Activated CD8-positive, alpha-beta memory T cell treated with anti-CD3 and anti-CD28 coated beads, Interleukin-2, amount 50 U/mL, for 1 hour (primary cell): ENCODE data around the gene PKDREJ.

ENCODE experiments used
- DNase-seq: peaks from one replicate; pipeline ENCODE4 v3.0.0-alpha.2; 2020; ENCODE audit errors: extremely low read depth

PKDREJ gene

DNA sequence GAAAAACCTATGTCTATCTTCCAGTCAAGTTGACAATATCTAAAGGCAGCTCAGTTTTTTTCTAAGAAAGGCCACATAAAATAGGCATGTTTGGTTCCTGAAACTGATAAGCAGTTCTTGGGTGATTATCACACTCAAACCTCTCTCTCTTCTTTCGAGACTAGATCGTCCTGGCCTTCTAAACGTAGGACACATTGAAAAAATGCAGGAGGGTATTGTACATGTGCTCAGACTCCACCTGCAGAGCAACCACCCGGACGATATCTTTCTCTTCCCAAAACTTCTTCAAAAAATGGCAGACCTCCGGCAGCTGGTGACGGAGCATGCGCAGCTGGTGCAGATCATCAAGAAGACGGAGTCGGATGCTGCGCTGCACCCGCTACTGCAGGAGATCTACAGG is 28.2 kb downstream of the PKDREJ start:
- DNase-seq = no peak

DNA sequence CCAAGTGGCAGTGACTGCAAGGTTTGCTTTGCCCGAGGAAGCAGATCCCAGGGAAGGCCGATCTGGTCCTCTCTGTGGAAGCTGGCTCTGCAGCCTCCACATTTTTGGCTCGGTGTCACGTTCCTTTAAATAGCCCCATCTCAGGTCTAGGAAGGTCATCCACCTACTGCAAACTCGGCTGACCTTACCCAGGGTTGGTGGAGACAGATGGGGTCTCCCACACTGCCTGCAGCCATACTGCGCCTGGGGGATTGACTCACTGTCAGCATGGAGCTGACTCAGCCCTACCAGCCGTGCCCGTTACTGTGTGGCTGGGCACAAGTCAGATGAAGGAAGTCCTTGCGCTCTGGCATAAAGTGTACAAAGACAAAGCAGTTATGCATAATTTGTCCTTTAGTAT is 29.9 kb downstream of the PKDREJ start:
- DNase-seq = no peak

DNA sequence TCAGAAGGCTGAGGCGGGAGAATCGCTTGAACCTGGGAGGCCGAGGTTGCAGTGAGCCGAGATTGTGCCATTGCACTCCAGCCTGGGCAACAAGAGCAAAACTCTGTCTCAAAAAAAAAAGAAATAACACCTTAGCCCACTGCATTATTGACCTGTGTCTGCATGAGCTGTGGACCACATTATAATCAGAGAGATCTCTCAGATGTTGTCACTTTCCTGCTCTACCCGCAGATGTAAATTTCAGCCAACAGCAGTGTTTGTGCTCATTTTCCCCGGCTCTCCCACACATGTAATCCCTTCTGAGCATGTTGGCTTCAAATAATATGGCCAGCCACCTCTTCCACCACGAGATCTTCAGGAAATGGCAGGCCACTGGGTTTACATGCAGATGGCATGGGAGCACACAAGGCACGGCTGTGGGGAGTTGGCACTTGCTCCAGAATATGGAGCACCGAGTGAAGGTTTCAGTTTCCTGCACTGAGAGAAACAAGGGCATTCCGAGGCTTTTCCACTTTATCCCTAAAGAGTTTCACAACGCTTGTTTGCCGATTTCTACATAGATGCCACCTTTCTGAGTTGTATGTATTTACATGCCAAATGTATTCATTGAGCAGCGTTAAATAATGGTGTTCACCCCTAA is 32.8 kb downstream of the PKDREJ start:
- DNase-seq = no peak

DNA sequence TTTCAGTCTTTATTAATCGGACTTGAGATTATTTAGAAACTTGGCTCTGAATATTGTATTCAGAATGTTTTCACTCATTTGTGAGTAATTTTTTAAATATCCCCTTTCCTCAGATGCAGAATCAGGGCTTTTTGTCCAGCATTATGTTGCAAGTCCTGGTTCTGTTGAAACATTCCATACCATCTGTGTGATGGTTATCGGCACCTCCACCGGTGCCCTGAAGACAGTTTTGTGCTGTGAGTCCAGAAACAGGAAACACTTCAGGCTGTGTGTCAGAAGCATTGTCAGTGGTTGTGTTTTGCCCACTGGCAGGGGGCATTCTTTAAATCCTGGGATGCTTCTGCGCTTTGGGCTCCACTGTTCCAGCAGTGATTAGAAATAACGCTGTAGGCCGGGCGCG is 33.4 kb downstream of the PKDREJ start:
- DNase-seq = no peak

DNA sequence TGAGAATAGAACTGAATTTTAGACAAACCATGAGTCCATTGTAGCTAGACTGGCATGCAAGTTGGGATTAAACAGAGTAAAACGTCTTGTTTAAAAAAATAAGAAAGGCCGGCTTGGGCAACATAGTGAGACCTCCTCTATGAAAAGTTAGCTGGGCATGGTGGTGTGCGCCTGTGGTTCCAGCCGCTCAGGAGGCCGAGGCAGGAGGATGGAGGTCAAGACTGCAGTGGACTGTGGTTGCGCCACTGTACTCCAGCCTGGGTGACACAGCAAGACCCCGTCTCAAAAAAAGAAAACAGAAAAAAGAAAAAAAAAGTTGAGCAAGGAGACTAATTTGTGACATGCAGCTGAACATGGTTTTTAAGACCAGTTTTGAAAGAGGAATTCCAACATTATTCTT is 36.6 kb downstream of the PKDREJ start:
- no peak for DNase-seq

DNA sequence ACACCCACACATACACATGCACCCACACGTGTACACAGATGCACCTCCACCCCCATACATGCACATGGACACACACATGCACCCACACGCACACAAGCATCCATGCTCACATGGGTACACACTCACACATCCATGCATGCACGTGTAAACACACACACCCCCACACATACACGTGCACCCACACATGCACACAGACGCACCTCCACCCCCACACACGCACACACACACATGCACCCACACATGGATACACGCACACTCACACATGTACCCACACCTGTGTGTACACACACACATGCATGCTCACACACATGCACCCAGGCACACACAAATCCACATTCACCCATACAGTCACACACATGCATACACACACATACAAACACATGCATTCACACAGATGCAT is 37.5 kb downstream of the PKDREJ start:
- no peak for DNase-seq

DNA sequence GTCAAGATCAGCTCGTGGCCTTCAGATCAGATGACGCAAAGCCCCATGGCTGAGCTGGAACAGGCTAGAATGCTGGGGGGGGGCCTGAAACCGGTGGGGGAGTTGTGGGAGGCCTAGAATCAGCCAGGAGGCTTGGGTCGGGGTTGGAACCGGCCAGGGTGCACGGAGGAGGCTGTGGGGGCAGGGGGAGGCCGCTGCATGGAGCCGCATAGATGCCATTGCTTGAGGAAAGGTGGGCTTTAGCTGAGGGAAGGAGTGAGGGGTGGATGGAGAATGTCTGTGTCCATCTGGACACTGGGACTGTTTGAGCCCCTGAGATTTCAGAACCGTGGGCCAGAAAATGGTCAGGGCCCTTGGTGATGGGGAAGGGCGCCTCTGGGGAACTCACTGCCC is 38.2 kb downstream of the PKDREJ start:
- no peak for DNase-seq

DNA sequence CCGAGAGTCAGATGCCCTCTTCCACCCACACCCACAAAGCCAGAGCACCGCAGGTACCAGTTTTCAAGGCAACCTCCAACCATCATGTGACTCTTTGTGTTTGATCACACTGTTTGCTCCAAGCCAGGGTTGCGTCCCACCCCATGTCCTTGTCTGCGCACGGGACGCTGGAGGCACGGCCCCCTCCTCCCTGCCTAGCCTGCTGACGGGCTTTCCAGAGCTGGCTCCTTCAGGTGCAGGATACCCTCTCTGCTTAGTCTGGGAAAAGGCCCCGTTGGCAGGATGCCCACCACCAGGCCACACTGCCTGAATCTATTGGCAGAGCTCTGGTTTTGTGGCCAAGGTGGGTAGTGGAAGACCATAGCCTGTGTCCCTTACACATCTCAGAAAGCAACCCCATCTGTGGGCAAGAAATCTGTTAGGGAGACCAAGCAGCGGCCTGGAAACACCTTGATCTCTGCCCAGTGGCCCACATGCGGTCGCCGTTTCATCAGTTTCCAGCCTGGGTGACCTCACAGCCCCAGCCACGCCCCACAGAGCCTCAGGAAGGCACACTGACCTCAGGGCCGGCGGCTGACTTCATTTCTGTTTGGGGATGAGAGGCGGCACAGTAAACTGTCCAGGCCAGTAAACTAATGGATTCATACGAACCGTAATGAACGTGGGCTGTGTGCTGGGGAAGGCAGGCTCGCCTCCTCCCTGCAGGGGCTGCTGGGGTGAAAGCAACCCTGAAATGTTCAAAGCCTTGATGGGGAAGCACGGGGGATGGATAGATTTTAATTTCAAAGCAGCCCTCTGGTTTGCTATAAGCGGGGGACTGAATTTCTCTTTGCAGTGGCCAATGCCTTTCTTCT is 38.9 kb downstream of the PKDREJ start:
- no peak for DNase-seq

DNA sequence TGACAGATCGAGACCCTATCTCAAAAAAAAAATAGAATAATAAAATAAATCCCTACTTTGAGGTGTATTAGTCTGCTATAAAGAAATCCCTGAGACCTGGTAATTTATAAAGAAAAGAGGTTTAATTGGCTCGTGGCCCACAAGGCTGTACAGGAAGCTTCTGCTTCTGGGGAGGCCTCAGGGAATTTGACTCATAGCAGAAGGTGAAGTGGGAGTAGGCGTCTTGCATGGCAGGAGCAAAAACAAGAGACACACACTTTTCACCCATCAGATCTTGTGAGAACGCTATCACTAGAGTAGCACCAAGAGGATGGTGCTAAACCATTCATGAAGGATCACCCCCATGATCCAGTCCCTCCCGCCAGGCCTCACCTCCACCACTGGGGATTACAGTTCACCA is 42.2 kb downstream of the PKDREJ start:
- no peak for DNase-seq

DNA sequence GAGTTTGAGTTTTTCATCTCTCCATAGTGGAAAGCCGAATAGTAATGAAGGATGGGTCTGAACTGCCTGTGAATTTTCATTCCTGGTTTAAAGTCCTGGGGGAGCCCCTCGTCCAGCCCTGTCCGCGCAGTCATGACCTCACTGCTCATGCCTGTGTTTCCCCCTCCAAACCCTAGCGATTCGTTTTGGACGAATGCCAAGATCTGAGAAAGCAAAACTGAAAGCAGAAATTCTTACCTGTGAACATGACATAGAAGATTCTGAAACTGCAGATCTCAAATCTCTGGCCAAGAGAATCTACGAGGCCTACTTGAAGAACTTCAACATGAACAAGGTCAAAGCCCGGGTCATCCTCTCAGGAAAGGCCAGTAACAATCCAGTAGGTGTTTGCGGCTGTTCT is 43.5 kb downstream of the PKDREJ start:
- DNase-seq = no peak

DNA sequence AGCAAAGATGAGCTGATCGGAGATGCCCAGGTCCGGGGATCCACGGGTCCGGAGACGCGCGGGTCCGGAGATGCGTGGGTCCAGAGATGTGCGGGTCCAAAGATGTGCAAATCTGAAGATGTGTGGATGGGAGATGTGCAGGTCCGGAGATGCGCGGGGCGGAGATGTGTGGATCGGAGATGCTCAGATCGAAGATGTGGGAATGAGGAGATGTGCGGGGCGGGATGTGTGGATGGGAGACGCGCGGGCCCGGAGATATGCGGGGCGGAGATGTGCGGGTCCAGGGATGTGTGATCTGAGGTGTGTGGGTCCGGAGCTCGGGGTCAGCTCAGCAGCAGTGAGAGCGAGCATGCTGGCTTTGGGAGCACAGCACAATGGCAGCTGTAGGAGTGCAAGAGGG is 48.5 kb downstream of the PKDREJ start:
- DNase-seq = no peak

DNA sequence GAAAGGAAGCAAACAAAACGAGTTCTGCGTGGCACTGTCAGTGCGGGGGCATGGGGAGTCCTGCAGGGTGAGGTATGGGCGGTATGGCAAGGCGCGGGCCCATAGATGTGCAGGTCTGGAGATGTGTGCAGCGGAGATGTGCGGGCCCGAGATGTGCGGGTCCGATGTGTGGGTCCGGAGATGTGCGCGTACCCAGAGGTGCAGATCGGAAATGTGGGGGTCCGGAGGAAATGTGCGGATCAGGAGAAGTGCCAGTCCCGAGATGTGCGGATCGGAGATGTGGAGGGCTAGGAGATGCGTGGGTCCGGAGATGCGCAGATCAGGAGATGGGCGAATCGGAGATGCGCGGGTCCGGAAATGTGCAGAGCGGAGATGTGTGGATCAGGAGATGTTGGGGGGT is 49.0 kb downstream of the PKDREJ start:
- DNase-seq = no peak

DNA sequence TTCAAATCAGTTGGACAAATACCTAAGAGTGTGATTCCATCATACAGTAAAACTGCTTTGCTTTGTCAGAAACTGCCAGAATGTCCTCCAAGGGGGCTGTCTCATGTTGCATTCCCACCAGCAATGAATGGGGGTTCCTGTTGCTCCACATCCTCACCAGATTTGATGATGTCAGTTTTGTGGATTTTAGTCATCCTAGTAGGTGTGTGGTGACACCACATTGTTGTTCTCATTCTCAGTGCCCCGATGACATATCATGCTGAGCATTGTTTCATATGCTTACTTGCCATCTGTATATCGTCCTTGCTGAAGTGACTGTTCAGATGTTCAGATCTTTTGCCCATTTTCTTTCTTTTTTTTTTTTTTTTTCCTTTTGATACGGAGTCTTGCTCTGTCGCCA is 50.1 kb downstream of the PKDREJ start:
- DNase-seq = no peak

DNA sequence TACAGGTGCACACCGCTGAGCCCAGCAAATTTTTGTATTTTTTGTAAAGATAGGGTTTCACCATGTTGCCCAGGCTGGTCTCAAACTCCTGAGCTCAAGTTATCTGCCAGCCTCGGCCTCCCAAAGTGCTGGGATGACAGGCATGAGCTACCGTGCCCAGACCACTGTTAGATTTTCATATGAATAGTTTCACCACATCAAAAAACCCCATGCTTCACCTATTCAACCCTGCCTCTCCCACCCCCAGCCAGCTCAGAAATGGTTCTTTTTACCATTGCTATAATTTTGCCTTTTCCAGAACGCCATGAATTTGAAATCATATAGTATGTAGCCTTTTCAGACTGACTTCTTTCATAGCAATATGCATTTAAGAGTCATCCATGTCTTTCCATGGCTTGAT is 50.9 kb downstream of the PKDREJ start:
- no peak for DNase-seq

DNA sequence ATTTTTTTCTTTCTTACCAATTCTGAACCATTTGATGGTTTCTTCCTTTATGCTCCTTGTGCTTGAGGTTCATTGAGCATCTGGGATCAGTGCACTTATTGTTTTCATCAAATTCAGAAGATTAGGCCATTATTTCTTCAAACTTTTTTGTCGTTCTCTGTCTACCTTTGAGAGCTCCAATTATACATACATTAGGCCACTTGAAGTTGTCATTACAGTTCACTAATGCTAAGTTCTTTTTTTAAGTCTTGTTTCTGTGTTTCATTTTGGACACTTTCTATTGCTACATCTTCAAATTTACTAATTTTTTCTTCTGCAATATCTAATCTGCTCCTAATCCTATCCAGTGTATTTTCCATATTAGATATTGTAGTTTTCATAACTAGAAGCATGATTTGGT is 53.9 kb downstream of the PKDREJ start:
- no peak for DNase-seq
